HepG2 (cell line): Measurements from ENCODE around the gene ABCC1. TPM values are rescaled to one million over a fixed set of nuclear protein-coding genes. Genes with fewer than 3 reads are reported as not detected.

ENCODE experiments used
- ATAC-seq: fragments of 200-7000 bp; cut with Tn5 transposase; 3 replicates; pipeline ENCODE4 v1.9.1; 2020; ENCODE audit warnings: mild to moderate bottlenecking, moderate library complexity
- BruUV-seq: library from RNA; stranded (reverse); fragments of 400-500 nt; replicated peaks from 2 replicates; lab custom pipeline; 2021; lab: Mats Ljungman, UMichigan
- CTCF ChIA-PET: fragments of 300-600 bp; formaldehyde crosslinking; extraction: SDS; loops from one replicate; lab custom pipeline; 2021; ENCODE audit warnings: low total read pairs, inconsistent platforms, low intra/inter-chr PET ratio; lab: Yijun Ruan, JAX
- POLR2A ChIA-PET: fragments of 350-600 bp; sonication (Branson Sonifier 250); formaldehyde crosslinking; loops from one replicate; lab custom pipeline; 2020; ENCODE audit warnings: antibody characterized with exemption, inconsistent platforms; lab: Yijun Ruan, JAX
- DNase-seq: peaks from one replicate; pipeline ENCODE4 v3.0.0-alpha.2; 2015; ENCODE audit warnings: low spot score
- FAIRE-seq: peaks from 3 replicates; lab custom pipeline; 2011; peaks lifted over from hg19 to GRCh38; lab: Jason Lieb, UNC
- H2AFZ ChIP-seq: one replicate; pipeline ENCODE4 v1.6.1; 2011; ENCODE audit warnings: low read length, inconsistent platforms
- H3K27ac ChIP-seq: fragments of 300-600 bp; 3 replicates; pipeline ENCODE4 v1.8.0; 2011; ENCODE audit warnings: mixed run types, mild to moderate bottlenecking, mixed read lengths, low read length, inconsistent platforms; ENCODE audit not compliant: insufficient read depth; ENCODE audit errors: extremely low read length
- H3K27me3 ChIP-seq, 2 experiments: fragments of 200-600 bp in 1 of 2; 2 replicates in 1 of 2; 3 replicates in 1 of 2; pipeline versions ENCODE4 v1.6.0 to v1.8.0; 2011; ENCODE audit warnings: low read length in 2 of 2, mild to moderate bottlenecking in 2 of 2, moderate library complexity in 2 of 2, inconsistent platforms in 1 of 2; ENCODE audit not compliant: insufficient read depth in 2 of 2, control insufficient read depth in 1 of 2
- H3K36me3 ChIP-seq, 2 experiments: fragments of 200-600 bp in 1 of 2; replicated peaks in 1 of 2; 2 replicates in 1 of 2; 3 replicates in 1 of 2; pipeline versions ENCODE4 v1.5.1 to v1.8.0; 2011; ENCODE audit warnings: low read length in 2 of 2, inconsistent platforms in 1 of 2; ENCODE audit not compliant: insufficient read depth in 2 of 2, control insufficient read depth in 1 of 2
- H3K4me1 ChIP-seq: 2 replicates; pipeline ENCODE4 v1.5.1; 2012; ENCODE audit warnings: low read length, inconsistent platforms; ENCODE audit not compliant: insufficient read depth
- H3K4me2 ChIP-seq: 2 replicates; pipeline ENCODE4 v1.6.0; 2011; ENCODE audit warnings: low read depth, low read length, inconsistent platforms
- H3K4me3 ChIP-seq, 3 experiments: fragments of 200-600 bp in 1 of 3; sonication (generic), shearing (Covaris generic) in 1 of 3; replicated peaks in 1 of 3; 2 replicates each; pipeline ENCODE4 v1.5.1; 2011 to 2016; ENCODE audit warnings: low read length in 3 of 3, inconsistent platforms in 2 of 3, low read depth in 2 of 3, mild to moderate bottlenecking in 2 of 3, control low read depth in 1 of 3, mixed read lengths in 1 of 3; ENCODE audit not compliant: insufficient read depth in 1 of 3
- H3K79me2 ChIP-seq: one replicate; pipeline ENCODE4 v1.6.1; 2011; ENCODE audit warnings: low read length, inconsistent platforms; ENCODE audit not compliant: insufficient read depth
- H3K9ac ChIP-seq: 2 replicates; pipeline ENCODE4 v1.6.0; 2011; ENCODE audit warnings: mild to moderate bottlenecking, low read depth, low read length, inconsistent platforms; ENCODE audit not compliant: insufficient read depth
- H3K9me3 ChIP-seq: 2 replicates; pipeline ENCODE4 v1.5.1; 2012; ENCODE audit warnings: mild to moderate bottlenecking, low read length
- H4K20me1 ChIP-seq: 2 replicates; pipeline ENCODE4 v1.6.0; 2011; ENCODE audit warnings: inconsistent platforms, mild to moderate bottlenecking, low read length, moderate library complexity; ENCODE audit not compliant: insufficient read depth
- CAMTA2 ChIP-seq: sonication (generic); formaldehyde crosslinking; IDR thresholded peaks from 2 replicates; pipeline ENCODE4 v1.4.0; 2020; ENCODE audit warnings: mild to moderate bottlenecking, missing genetic modification reagents, borderline replicate concordance
- CREB1 ChIP-seq, 2 experiments: fragments of 450-650 bp in 1 of 2; IDR thresholded peaks; 2 replicates each; pipeline ENCODE4 v1.6.1; 2016 to 2017; ENCODE audit warnings: control low read depth in 1 of 2, mild to moderate bottlenecking in 1 of 2, missing compliant biosample characterization in 1 of 2, missing genetic modification characterization in 1 of 2
- RELA ChIP-seq: sonication (generic); formaldehyde crosslinking; IDR thresholded peaks from 2 replicates; pipeline ENCODE4 v1.4.0; 2020; ENCODE audit warnings: missing genetic modification reagents
- SIN3A ChIP-seq: IDR thresholded peaks from 2 replicates; pipeline ENCODE4 v1.6.1; 2011; ENCODE audit warnings: low read depth, mild to moderate bottlenecking, control low read depth, low read length, borderline replicate concordance
- ZKSCAN8 ChIP-seq: IDR thresholded peaks from 2 replicates; pipeline ENCODE4 v1.6.1; 2016; ENCODE audit warnings: borderline replicate concordance, missing genetic modification reagents, missing compliant biosample characterization
- ZNF629 ChIP-seq: sonication (generic); formaldehyde crosslinking; conservative IDR thresholded peaks from 2 replicates; pipeline ENCODE4 v1.5.0; 2020; ENCODE audit warnings: missing genetic modification reagents
- WGBS: methylation state at CpG from one replicate; pipeline ENCODE4 v1.1.6; 2017; ENCODE audit warnings: low lambda C conversion rate; 5-methylcytosine and 5-hydroxymethylcytosine counted together
- in situ Hi-C: cut with HindIII; loops from 2 replicates; pipeline ENCODE4 v1.10.0; 2017; ENCODE audit warnings: low pct_unique_long_range_greater_than_20kb; ENCODE audit not compliant: extremely low pct_ligation_motif_present
- intact Hi-C: fragments of 100-400 bp; cut with micrococcal nuclease; formaldehyde crosslinking; loops from one replicate; pipeline ENCODE4 v1.10.0; 2022; ENCODE audit not compliant: unreplicated experiment
- polyA plus RNA-seq, 8 experiments: library from polyadenylated mRNA; depleted of rRNA in 3 of 8; stranded (reverse) in 7 of 8; unstranded in 1 of 8; fragments of >200 nt; fragmentation: Illumina TruSeq in 4 of 8; extraction: Trizol in 4 of 8; gene quantifications; 2 replicates each; pipeline versions ENCODE4 v1.2.1 to v1.2.3, GENCODE V29; 2011 to 2016; ENCODE audit warnings: low read depth in 4 of 8, missing spikeins in 1 of 8, mixed read lengths in 1 of 8; ENCODE audit not compliant: insufficient read depth in 1 of 8
- total RNA-seq, 5 experiments: library from RNA; depleted of rRNA; stranded (reverse); fragments of >200 nt; fragmentation: Illumina TruSeq; extraction: Trizol; gene quantifications; 2 replicates each; pipeline ENCODE4 v1.2.3, GENCODE V29; 2016; ENCODE audit warnings: low read depth in 1 of 5
- TF ChIP-seq, protein P1 (sequence below): sonication (generic); formaldehyde crosslinking; IDR thresholded peaks from 2 replicates; pipeline ENCODE4 v1.4.0; 2020; ENCODE audit warnings: mild to moderate bottlenecking, low read depth, missing genetic modification reagents
- TF ChIP-seq, protein P2 (sequence below): sonication (generic); formaldehyde crosslinking; IDR thresholded peaks from 2 replicates; pipeline ENCODE4 v1.5.0; 2020; ENCODE audit warnings: mild to moderate bottlenecking, low read depth, missing genetic modification reagents, borderline replicate concordance
- TF ChIP-seq, protein P3 (sequence below): sonication (generic); formaldehyde crosslinking; IDR thresholded peaks from 2 replicates; pipeline ENCODE4 v1.5.1; 2020; ENCODE audit warnings: mild to moderate bottlenecking, missing genetic modification reagents, moderate library complexity

ABCC1 gene
- total and polyA plus RNA-seq, 2 of the 13 experiments (the other 11 are each of a cell fraction or from before 2014, with no cell fraction given), result 13.0 to 30.6 TPM

DNA sequence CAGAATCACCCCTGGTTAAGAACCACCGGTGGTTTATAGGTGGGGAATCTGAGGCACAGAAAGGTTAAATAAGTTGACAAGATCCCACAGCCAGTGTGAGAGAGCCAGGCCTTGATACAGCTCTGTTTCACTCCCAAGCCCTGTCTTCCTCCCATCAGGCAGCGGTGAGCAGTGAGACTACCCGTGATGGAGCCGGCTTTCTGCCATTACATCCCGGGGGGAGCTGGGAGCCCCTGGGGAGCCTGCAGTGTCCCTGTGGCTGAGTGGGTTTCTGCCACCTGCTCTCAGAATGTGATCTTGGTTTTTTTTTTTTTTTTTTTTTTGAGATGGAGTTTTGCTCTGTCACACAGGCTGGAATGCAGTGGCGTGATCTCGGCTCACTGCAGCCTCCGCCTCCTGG lies 66.4 kb downstream of the ABCC1 start:
- CTCF ChIA-PET, result no interaction called here
- POLR2A ChIA-PET, result no interaction called here

DNA sequence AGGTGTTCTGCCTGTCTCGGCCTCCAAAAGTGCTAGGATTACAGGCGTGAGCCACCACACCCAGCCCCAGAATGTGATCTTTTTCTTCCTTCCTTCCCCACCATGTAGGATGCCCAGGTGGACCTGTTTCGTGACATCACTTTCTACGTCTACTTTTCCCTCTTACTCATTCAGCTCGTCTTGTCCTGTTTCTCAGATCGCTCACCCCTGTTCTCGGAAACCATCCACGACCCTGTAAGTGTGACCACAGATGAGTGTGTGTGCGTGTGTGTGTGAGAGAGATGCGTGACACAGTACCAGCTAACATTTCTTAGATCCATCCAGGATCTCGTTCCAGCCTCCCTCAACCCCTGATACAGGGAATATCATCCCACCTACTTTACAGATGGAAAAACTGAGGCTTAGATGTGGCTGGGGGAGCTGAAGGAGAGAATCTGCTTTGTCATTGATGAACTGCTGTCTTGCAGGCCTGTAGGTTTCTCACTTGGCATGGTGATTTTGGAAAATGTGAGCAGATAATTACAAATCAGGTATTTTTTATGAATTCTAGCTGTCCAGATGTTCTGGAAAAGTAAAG lies 67.1 kb downstream of the ABCC1 start:
- in situ Hi-C loops (no loop called here), intact Hi-C loops (no loop called here)
- Histone ChIP-seq H3K9ac (no peak overlapping the region), H2AFZ (no peak overlapping the region), H3K9me3 (no peaks in the 10 kb centered on the region), H3K4me1 (peaks cover 23% of the 10 kb centered on the region), H3K27ac (no peak overlapping the region), H3K4me3 (no peak overlapping the region), H4K20me1 (peaks cover 5% of the 10 kb centered on the region; the same call in 1 of the 2 replicates), H3K4me2 (no peak overlapping the region), H3K79me2 (no peaks in the 10 kb centered on the region), H3K27me3 (no peaks in the 10 kb centered on the region), H3K36me3 (peaks cover 33 to 67% of the 10 kb centered on the region in 2 experiments)
- no TSS peak for BruUV-seq
- FAIRE-seq (no peak), DNase-seq (no peak), ATAC-seq (no peak)
- ChIA-PET POLR2A (no interaction called here), CTCF (no interaction called here)
- 96% methylated on average over 11 of the region's 11 CpGs for WGBS
- TF ChIP-seq, protein P1, sequence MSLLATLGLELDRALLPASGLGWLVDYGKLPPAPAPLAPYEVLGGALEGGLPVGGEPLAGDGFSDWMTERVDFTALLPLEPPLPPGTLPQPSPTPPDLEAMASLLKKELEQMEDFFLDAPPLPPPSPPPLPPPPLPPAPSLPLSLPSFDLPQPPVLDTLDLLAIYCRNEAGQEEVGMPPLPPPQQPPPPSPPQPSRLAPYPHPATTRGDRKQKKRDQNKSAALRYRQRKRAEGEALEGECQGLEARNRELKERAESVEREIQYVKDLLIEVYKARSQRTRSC (CRISPR knock-in tag), result no peak
- TF ChIP-seq, protein P2, sequence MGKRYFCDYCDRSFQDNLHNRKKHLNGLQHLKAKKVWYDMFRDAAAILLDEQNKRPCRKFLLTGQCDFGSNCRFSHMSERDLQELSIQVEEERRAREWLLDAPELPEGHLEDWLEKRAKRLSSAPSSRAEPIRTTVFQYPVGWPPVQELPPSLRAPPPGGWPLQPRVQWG, result no peak
- TF ChIP-seq, protein P3, sequence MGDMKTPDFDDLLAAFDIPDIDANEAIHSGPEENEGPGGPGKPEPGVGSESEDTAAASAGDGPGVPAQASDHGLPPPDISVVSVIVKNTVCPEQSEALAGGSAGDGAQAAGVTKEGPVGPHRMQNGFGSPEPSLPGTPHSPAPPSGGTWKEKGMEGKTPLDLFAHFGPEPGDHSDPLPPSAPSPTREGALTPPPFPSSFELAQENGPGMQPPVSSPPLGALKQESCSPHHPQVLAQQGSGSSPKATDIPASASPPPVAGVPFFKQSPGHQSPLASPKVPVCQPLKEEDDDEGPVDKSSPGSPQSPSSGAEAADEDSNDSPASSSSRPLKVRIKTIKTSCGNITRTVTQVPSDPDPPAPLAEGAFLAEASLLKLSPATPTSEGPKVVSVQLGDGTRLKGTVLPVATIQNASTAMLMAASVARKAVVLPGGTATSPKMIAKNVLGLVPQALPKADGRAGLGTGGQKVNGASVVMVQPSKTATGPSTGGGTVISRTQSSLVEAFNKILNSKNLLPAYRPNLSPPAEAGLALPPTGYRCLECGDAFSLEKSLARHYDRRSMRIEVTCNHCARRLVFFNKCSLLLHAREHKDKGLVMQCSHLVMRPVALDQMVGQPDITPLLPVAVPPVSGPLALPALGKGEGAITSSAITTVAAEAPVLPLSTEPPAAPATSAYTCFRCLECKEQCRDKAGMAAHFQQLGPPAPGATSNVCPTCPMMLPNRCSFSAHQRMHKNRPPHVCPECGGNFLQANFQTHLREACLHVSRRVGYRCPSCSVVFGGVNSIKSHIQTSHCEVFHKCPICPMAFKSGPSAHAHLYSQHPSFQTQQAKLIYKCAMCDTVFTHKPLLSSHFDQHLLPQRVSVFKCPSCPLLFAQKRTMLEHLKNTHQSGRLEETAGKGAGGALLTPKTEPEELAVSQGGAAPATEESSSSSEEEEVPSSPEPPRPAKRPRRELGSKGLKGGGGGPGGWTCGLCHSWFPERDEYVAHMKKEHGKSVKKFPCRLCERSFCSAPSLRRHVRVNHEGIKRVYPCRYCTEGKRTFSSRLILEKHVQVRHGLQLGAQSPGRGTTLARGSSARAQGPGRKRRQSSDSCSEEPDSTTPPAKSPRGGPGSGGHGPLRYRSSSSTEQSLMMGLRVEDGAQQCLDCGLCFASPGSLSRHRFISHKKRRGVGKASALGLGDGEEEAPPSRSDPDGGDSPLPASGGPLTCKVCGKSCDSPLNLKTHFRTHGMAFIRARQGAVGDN (CRISPR knock-in tag), result no peak
- TF ChIP-seq ZNF629 (CRISPR knock-in tag) (peak; percentile 67), SIN3A (no peak), CREB1 (IDR thresholded peaks at IDR 0.05) (peak; percentile 44; the same call in 1 of the 2 replicates), CREB1 (CRISPR knock-in tag; IDR thresholded peaks at IDR 0.05) (no peak), RELA (CRISPR knock-in tag) (no peak)

More for the DNA sequence above, 66.4 kb downstream of the ABCC1 start:
- H3K27ac ChIP-seq, result no peak overlapping the region
- no peak for TF ChIP-seq ZKSCAN8
- 0 out of 2 replicates have a peak, but pooled peaks have one; percentile 23 for TF ChIP-seq CAMTA2 (CRISPR knock-in tag)
- TF ChIP-seq, all 625 proteins: peak for 1
- BruUV-seq, result no TSS peak
- ATAC-seq (no peak), FAIRE-seq (no peak), DNase-seq (no peak)
- in situ Hi-C loops, result no loop called here
- H3K9ac ChIP-seq, result no peak overlapping the region
- no peaks in the 10 kb centered on the region for H3K27me3 ChIP-seq
- H3K36me3 ChIP-seq, result peaks cover 34 to 63% of the 10 kb centered on the region in 2 experiments
- H2AFZ ChIP-seq, result no peak overlapping the region
- no peaks in the 10 kb centered on the region for H3K9me3 ChIP-seq
- H3K4me1 ChIP-seq, result peaks cover 20% of the 10 kb centered on the region
- no peaks in the 10 kb centered on the region for H3K79me2 ChIP-seq
- WGBS, result 97% methylated on average over 8 of the region's 8 CpGs
- intact Hi-C loops, result no loop called here
- H3K4me2 ChIP-seq, result no peak overlapping the region
- H3K4me3 ChIP-seq, result no peak overlapping the region
- peaks cover 5% of the 10 kb centered on the region; the same call in 1 of the 2 replicates for H4K20me1 ChIP-seq
